ENCODE results near the gene NR4A1. TPM values are rescaled to one million over a fixed set of nuclear protein-coding genes. Genes with fewer than 3 reads are reported as not detected.

NR4A1 gene
- total RNA-seq, 1 experiment from 2014 or later: 26.9 TPM

DNA sequence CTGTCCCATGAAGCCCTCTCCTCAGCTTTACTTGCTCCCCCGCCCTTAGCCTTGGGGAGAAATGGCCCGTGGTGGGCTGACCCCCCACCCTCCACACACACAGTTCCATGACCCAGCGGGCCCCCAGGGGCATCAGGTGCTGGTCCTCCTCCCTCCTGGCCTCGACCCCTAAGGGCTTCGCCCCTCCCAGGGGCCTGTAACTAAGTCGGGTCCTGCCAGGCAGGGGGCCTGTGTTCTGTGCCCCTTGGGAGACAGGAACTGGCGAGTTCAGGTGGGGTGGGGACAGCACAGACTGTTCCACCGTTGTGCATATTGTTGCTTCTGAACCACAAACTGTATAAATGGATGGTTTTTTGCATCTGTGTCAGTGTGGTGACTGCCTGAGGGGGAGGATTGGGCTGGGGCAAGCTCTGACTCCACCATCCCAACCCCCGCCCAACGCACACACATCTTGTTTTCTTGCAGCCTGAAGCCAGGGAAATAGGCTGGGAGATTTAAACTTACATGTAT lies 35.7 kb upstream of the NR4A1 start:
- Mint-ChIP-seq H3K27ac (no peak overlapping the region), H3K36me3 (peaks cover 5% of the 10 kb centered on the region; the same call in 1 of the 2 replicates), H3K27me3 (ENCODE audit: low read depth) (peaks cover 58% of the 10 kb centered on the region), H3K4me1 (peaks cover 30% of the 10 kb centered on the region), H3K9me3 (no peaks in the 10 kb centered on the region), H3K4me3 (peak overlapping the region; percentile 22; the same call in 1 of the 2 replicates)
- CTCF ChIA-PET: interaction anchor here (0.5 to 38.0 kb wide), 5 partner anchors 8 to 546 kb away, joined by 3 to 1431 read pairs (median 4); partner anchors contain the start of gene TAMALIN
- TF ChIP-seq CBFB (CRISPR knock-in tag; IDR thresholded peaks at IDR 0.05; ENCODE audit: low read depth) (no peak), TEAD1 (CRISPR knock-in tag; IDR thresholded peaks at IDR 0.05) (no peak), ZNF121 (CRISPR knock-in tag; IDR thresholded peaks at IDR 0.05) (no peak), CREM (CRISPR knock-in tag; IDR thresholded peaks at IDR 0.05) (no peak), ZNF416 (CRISPR knock-in tag; IDR thresholded peaks at IDR 0.05) (no peak), MXD4 (CRISPR knock-in tag; IDR thresholded peaks at IDR 0.05; ENCODE audit: borderline replicate concordance) (no peak), FOXP1 (CRISPR knock-in tag; IDR thresholded peaks at IDR 0.05; ENCODE audit: borderline replicate concordance) (no peak), HMGA2 (CRISPR knock-in tag; IDR thresholded peaks at IDR 0.05) (no peak), PREB (CRISPR knock-in tag; IDR thresholded peaks at IDR 0.05; ENCODE audit: borderline replicate concordance) (no peak), ETV6 (CRISPR knock-in tag; IDR thresholded peaks at IDR 0.05) (no peak), SMAD3 (CRISPR knock-in tag; IDR thresholded peaks at IDR 0.05; ENCODE audit: borderline replicate concordance) (no peak), GRHL2 (CRISPR knock-in tag; IDR thresholded peaks at IDR 0.05; ENCODE audit: insufficient replicate concordance, severe bottlenecking) (no peak), IRF2 (CRISPR knock-in tag; IDR thresholded peaks at IDR 0.05; ENCODE audit: borderline replicate concordance, low read depth) (no peak), NFE2L1 (CRISPR knock-in tag; IDR thresholded peaks at IDR 0.05) (no peak)
- TF ChIP-seq, protein P1, sequence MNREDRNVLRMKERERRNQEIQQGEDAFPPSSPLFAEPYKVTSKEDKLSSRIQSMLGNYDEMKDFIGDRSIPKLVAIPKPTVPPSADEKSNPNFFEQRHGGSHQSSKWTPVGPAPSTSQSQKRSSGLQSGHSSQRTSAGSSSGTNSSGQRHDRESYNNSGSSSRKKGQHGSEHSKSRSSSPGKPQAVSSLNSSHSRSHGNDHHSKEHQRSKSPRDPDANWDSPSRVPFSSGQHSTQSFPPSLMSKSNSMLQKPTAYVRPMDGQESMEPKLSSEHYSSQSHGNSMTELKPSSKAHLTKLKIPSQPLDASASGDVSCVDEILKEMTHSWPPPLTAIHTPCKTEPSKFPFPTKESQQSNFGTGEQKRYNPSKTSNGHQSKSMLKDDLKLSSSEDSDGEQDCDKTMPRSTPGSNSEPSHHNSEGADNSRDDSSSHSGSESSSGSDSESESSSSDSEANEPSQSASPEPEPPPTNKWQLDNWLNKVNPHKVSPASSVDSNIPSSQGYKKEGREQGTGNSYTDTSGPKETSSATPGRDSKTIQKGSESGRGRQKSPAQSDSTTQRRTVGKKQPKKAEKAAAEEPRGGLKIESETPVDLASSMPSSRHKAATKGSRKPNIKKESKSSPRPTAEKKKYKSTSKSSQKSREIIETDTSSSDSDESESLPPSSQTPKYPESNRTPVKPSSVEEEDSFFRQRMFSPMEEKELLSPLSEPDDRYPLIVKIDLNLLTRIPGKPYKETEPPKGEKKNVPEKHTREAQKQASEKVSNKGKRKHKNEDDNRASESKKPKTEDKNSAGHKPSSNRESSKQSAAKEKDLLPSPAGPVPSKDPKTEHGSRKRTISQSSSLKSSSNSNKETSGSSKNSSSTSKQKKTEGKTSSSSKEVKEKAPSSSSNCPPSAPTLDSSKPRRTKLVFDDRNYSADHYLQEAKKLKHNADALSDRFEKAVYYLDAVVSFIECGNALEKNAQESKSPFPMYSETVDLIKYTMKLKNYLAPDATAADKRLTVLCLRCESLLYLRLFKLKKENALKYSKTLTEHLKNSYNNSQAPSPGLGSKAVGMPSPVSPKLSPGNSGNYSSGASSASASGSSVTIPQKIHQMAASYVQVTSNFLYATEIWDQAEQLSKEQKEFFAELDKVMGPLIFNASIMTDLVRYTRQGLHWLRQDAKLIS (CRISPR knock-in tag; IDR thresholded peaks at IDR 0.05; ENCODE audit: borderline replicate concordance): no peak
- TF ChIP-seq, protein P2, sequence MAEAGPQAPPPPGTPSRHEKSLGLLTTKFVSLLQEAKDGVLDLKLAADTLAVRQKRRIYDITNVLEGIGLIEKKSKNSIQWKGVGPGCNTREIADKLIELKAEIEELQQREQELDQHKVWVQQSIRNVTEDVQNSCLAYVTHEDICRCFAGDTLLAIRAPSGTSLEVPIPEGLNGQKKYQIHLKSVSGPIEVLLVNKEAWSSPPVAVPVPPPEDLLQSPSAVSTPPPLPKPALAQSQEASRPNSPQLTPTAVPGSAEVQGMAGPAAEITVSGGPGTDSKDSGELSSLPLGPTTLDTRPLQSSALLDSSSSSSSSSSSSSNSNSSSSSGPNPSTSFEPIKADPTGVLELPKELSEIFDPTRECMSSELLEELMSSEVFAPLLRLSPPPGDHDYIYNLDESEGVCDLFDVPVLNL (CRISPR knock-in tag; IDR thresholded peaks at IDR 0.05; ENCODE audit: borderline replicate concordance, low read depth): no peak
- TF ChIP-seq, protein P3, sequence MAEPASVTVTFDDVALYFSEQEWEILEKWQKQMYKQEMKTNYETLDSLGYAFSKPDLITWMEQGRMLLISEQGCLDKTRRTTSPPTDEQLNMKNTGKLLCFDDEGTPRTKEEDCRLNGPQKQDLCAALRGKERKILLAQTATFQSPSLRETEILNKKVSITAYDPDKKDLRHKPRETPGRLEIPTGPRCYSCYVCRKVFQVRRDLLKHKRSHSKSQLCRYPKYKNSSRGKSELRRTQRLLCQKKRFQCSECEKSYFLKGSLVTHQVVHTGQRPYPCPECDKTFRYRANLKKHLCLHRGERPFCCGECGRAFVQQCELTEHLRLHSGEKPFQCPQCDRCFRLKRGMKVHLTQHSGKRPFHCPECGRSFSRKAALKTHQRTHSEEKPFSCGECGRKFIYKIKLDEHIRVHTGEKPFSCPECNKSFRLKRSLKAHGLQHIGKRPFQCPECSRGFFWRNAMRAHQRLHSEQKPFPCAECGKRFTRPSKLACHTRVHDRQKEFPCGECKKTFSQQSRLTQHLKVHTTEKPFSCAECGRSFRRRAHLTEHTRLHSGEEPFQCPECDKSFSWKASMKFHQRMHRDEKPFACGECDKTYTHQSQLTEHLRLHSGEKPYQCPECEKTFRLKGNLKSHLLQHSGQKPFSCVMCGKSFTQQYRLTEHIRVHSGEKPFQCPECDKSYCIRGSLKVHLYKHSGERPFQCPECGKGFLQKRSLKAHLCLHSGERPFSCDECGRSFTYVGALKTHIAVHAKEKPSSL (CRISPR knock-in tag; conservative IDR thresholded peaks at IDR 0.05): no peak
- TF ChIP-seq, protein P4, sequence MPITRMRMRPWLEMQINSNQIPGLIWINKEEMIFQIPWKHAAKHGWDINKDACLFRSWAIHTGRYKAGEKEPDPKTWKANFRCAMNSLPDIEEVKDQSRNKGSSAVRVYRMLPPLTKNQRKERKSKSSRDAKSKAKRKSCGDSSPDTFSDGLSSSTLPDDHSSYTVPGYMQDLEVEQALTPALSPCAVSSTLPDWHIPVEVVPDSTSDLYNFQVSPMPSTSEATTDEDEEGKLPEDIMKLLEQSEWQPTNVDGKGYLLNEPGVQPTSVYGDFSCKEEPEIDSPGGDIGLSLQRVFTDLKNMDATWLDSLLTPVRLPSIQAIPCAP (CRISPR knock-in tag; IDR thresholded peaks at IDR 0.05): no peak
- TF ChIP-seq, protein P5, sequence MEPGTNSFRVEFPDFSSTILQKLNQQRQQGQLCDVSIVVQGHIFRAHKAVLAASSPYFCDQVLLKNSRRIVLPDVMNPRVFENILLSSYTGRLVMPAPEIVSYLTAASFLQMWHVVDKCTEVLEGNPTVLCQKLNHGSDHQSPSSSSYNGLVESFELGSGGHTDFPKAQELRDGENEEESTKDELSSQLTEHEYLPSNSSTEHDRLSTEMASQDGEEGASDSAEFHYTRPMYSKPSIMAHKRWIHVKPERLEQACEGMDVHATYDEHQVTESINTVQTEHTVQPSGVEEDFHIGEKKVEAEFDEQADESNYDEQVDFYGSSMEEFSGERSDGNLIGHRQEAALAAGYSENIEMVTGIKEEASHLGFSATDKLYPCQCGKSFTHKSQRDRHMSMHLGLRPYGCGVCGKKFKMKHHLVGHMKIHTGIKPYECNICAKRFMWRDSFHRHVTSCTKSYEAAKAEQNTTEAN (CRISPR knock-in tag; IDR thresholded peaks at IDR 0.05): no peak
- ATAC-seq (no peak), DNase-seq (ENCODE audit: low spot score) (no peak)
- POLR2A ChIA-PET: no interaction called here
